Glomerular endothelial cell (primary cell): Measurements from ENCODE around the gene SLC10A3. TPM values are rescaled to one million over a fixed set of nuclear protein-coding genes. Genes with fewer than 3 reads are reported as not detected.

Experiments
- DNase-seq: peaks from one replicate; pipeline ENCODE4 v3.0.0-alpha.2; 2011; ENCODE audit warnings: low read depth, low spot score; ENCODE audit errors: extremely low read depth
- total RNA-seq: library from RNA; depleted of rRNA; stranded (reverse); fragments of >200 nt; gene quantifications from 2 replicates; pipeline ENCODE4 v1.2.3, GENCODE V29; 2015

SLC10A3 gene
- total RNA-seq, 1 donor from 2014 or later: 33.3 TPM

GRCh38 chrX:154467556-154467955 is 22.9 kb downstream of the SLC10A3 start:
- DNase-seq: no peak

DNA sequence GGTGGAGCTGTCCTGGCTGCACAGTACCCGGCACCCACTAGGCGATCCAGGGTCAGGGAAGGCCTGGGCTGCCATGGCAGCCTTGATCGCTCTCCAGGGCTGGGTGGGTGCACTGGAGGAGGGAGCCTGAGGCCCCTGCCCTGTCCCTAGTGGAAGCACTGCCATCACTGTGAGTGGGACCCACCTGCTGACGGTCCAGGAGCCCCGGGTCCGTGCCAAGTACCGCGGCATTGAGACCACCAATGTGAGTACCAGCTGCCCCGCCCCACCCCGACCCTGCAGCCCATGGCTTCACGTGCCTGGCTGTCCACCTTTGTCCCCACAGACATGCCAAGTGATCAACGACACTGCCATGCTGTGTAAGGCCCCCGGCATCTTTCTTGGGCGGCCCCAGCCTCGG is 23.5 kb downstream of the SLC10A3 start:
- DNase-seq: no peak

GRCh38 chrX:154466036-154466435 is 24.4 kb downstream of the SLC10A3 start:
- DNase-seq: no peak

DNA sequence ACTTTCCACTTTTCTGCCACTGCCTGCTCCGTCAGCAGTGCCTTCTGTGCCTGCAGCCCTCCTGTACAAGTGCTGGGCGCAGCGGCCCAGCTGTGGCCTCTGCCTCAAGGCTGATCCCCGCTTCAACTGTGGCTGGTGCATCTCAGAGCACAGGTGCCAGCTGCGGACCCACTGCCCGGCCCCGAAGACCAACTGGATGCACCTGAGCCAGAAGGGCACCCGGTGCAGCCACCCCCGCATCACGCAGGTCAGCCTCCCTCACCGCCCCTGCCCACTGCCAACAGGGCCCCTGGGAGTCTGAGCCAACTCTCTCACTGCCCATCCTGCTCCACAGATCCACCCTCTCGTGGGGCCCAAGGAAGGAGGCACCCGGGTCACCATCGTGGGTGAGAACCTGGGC is 24.8 kb downstream of the SLC10A3 start:
- no peak for DNase-seq

DNA sequence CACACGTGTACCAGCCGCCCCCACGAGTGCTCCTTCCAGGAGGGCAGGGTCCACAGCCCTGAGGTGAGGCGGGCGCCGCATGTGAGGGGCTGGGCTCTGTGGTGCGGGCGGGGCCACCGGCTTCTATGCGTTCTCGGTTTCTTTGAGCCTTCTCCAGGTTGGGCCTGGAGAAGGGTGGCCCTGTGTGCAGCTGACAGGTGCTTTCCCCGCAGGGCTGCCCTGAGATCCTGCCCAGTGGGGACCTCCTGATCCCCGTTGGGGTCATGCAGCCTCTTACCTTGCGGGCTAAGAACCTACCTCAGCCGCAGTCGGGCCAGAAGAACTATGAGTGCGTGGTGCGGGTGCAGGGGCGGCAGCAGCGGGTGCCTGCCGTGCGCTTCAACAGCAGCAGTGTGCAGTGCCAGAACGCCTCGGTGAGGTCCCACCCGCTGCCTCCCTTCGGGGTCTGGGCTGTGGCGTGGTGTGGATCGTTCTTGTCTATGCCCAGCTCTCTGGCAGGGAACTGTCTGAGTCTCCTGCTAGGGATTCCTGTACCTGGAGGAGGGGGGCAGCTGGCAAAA is 25.5 kb downstream of the SLC10A3 start:
- DNase-seq: no peak

DNA sequence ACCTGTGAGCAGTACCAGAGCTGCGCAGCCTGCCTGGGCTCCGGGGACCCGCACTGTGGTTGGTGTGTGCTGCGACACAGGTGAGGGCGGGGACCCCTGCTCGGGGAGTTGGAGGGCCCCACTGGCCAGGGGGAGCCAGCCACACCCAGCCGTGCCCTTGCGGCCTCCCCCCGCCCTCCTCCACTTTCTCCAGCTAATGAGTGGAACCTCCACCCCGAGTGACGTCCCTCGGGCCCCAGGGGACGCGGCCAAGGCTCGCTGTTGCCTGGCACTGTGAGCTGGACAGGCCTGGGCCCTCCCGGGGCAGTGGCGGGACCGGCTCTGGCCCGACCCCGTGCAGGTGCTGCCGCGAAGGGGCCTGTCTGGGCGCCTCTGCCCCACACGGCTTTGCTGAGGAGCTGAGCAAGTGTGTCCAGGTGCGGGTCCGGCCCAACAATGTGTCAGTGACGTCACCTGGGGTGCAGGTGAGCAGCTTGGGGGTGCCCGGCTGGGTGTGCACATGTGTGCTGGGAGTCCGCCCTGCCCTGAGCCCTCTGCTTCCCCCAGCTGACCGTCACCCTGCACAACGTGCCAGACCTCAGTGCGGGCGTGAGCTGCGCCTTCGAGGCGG is 26.7 kb downstream of the SLC10A3 start:
- no peak for DNase-seq

- no peak for DNase-seq
Observed at GRCh38 chrX:154462396-154462795, 28.0 kb downstream of the SLC10A3 start.

GRCh38 chrX:154460326-154460725 is 30.1 kb downstream of the SLC10A3 start:
- DNase-seq: no peak

GRCh38 chrX:154459832-154460231 is 30.6 kb downstream of the SLC10A3 start:
- DNase-seq: no peak

GRCh38 chrX:154458954-154459778 is 31.3 kb downstream of the SLC10A3 start:
- DNase-seq: no peak

- no peak for DNase-seq
Observed at GRCh38 chrX:154458116-154458953, 32.1 kb downstream of the SLC10A3 start, which contains the start of gene PLXNA3. Gene PLXNA3 (plus strand): TSS chrX:154458281. CDS start chrX:154460184, 1,903 bp downstream.

GRCh38 chrX:154457491-154458115 is 32.8 kb downstream of the SLC10A3 start:
- no peak for DNase-seq

DNA sequence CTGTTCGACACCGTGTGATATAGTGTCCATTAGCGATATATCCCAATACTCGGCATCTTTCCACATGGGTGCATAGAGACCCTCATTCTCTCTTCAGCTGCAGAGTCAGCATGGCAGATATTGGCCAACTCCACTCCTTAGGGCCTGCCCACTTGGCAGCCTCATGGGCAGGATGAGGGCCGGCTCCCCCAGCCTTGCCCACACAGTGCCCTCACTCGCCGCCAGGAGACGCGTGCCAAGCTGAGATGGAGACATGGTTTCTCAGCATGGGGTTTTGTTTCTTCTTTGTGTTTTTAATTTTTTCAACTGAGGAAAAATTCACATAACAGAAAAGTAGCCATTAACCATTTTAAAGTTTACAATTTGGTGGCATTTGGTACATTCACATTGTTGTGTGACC is 37.6 kb downstream of the SLC10A3 start:
- DNase-seq: no peak

DNA sequence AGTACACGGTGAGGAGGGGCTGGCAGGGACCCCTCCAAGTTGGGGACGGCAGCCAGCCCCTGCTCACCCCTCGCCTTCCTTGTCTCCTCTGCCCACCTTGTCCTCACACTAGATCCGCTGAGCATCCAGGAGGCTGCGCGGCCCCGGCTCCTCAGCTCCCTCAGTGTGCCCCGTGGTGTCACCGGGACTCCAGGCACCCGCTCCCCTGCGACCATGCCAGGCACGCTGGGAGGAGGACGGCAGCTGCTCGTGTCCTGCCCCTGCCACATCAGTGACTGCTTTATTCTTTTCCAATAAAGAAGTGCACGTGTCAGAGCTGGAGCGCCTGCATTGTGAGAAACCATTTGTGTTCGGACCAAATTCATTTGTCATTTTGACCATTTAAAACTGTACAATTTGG is 40.1 kb downstream of the SLC10A3 start:
- no peak for DNase-seq

DNA sequence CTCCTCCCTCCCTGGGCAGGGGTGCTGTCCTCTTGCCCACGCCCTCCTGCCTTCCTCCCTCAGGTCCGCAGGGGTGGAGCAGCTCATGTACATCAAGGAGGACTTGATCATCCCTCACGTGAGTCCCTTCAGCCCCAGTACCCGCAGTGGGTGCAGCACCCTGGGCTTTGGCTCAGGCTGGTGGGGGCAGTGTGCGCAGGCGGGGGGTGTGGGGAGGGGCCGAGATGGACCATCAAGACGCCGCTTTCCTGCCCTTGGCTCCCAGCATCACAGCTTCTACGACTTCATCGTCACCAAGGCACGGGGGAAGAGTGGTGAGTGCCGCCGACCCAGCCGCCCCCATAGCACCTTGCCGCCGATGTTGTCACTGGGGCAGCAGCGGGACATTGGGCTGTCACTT is 40.8 kb downstream of the SLC10A3 start:
- no peak for DNase-seq

- DNase-seq: no peak
Observed at GRCh38 chrX:154448484-154448883, 41.9 kb downstream of the SLC10A3 start.

DNA sequence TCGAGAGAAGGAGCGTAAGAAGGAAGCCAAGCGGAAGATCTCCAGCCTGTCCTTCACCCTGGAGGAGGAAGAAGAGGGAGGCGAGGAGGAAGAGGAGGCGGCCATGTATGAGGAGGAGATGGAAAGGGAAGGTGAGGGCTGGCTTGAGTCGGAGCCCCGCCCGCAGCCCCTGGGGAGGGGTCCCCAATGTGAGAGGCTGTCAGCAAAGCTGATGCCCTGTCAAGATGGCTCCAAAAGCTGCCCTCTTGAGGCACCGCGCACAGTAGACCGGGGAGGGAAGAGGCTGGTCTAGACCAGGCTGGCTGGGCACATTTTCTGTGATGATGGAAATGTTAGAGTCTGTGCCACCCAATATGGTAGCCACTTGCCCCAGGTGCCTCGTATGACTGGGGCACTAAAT is 44.0 kb downstream of the SLC10A3 start:
- DNase-seq: no peak

GRCh38 chrX:154445776-154446175 is 44.7 kb downstream of the SLC10A3 start:
- DNase-seq: no peak

DNA sequence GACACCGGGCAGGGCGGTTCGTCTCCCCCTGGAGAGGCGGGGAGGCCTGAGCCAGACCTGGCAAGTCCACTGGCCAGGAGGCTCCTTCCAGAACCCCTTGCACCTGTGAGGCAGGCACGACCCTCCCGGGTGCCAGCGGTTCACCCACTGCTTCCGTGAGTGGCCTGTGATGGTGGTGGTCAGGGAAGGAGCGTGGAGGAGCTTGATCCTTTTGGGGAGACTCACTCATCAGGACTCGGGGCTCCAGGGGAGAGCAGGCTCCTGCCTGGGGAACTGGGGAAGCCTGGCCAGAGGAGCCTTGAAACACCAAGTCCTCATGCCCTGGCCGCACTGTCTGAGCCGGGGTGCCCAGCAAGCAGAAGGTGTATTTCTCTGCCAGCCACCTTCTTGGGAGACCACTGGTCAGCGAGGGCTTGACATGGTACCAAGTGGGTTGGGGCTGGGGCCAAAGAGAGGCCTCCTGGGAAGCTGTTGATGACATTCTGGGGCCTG is 45.6 kb downstream of the SLC10A3 start:
- no peak for DNase-seq

- no peak for DNase-seq
Observed at GRCh38 chrX:154443992-154444754, 46.3 kb downstream of the SLC10A3 start, which contains the start of gene FAM50A. Gene FAM50A (plus strand): TSS chrX:154444141. CDS start chrX:154444236, 95 bp downstream.
